K562 (cell line): ENCODE results near the gene PDE2A. TPM values are rescaled to one million over a fixed set of nuclear protein-coding genes. Genes with fewer than 3 reads are reported as not detected.

ENCODE experiments used
- ATAC-seq: fragments of 200-7000 bp; cut with Tn5 transposase; 3 replicates; pipeline ENCODE4 v1.9.1; 2020; ENCODE audit warnings: moderate library complexity
- BruUV-seq: library from RNA; stranded (reverse); fragments of 400-500 nt; replicated peaks from 2 replicates; lab custom pipeline; 2021; lab: Mats Ljungman, UMichigan
- CTCF ChIA-PET: fragments of 300-600 bp; formaldehyde crosslinking; extraction: SDS; loops from one replicate; lab custom pipeline; 2021; ENCODE audit warnings: low intra/inter-chr PET ratio; lab: Yijun Ruan, JAX
- POLR2A ChIA-PET: fragments of 300-600, 350-650 bp; sonication (Branson Sonifier 250); formaldehyde crosslinking; extraction: SDS; loops from one replicate; lab custom pipeline; 2021; ENCODE audit warnings: antibody characterized with exemption, inconsistent platforms; lab: Yijun Ruan, JAX
- DNase-seq, 4 experiments: peaks; one replicate each; pipeline versions ENCODE4 v3.0.0 to v3.0.0-alpha.2; 2011 to 2018; ENCODE audit warnings: low spot score in 3 of 4, mixed read lengths in 3 of 4; ENCODE audit errors: extremely low read depth in 1 of 4
- FAIRE-seq: peaks from 2 replicates; lab custom pipeline; 2011; peaks lifted over from hg19 to GRCh38; lab: Jason Lieb, UNC
- H2AFZ ChIP-seq: 2 replicates; pipeline ENCODE4 v1.6.0; 2011; ENCODE audit warnings: low read depth, low read length, control low read depth, inconsistent platforms
- H3K27ac ChIP-seq: fragments of 200-600 bp; 3 replicates; pipeline ENCODE4 v1.8.0; 2011; ENCODE audit warnings: low read depth, mild to moderate bottlenecking, control low read depth, inconsistent platforms, low read length, moderate library complexity, mixed read lengths; ENCODE audit errors: extremely low read depth
- H3K27me3 ChIP-seq, 2 experiments: fragments of 300-600 bp in 1 of 2; 2 replicates in 1 of 2; 3 replicates in 1 of 2; pipeline versions ENCODE4 v1.6.0 to v1.8.0; 2011; ENCODE audit warnings: inconsistent platforms in 2 of 2, low read length in 2 of 2, mild to moderate bottlenecking in 1 of 2, mixed read lengths in 1 of 2, moderate library complexity in 1 of 2; ENCODE audit not compliant: control insufficient read depth in 2 of 2, insufficient read depth in 2 of 2
- H3K36me3 ChIP-seq: fragments of 300-600 bp; 3 replicates; pipeline ENCODE4 v1.8.0; 2011; ENCODE audit warnings: mild to moderate bottlenecking, low read length, inconsistent platforms; ENCODE audit not compliant: control insufficient read depth, insufficient read depth
- H3K4me1 ChIP-seq, 2 experiments: fragments of 200-600 bp in 1 of 2; replicated peaks in 1 of 2; 2 replicates in 1 of 2; 3 replicates in 1 of 2; pipeline versions ENCODE4 v1.5.1 to v1.8.0; 2011; ENCODE audit warnings: inconsistent platforms in 2 of 2, low read length in 2 of 2, mild to moderate bottlenecking in 1 of 2, mixed read lengths in 1 of 2, moderate library complexity in 1 of 2; ENCODE audit not compliant: control insufficient read depth in 2 of 2, insufficient read depth in 2 of 2
- H3K4me2 ChIP-seq: 2 replicates; pipeline ENCODE4 v1.6.1; 2011; ENCODE audit warnings: low read length, control low read depth, inconsistent platforms, mixed read lengths; ENCODE audit not compliant: insufficient read depth
- H3K4me3 ChIP-seq: fragments of 200-600 bp; sonication (generic), shearing (Covaris generic); 2 replicates; pipeline ENCODE4 v1.5.1; 2016; ENCODE audit warnings: control low read depth, inconsistent platforms
- H3K79me2 ChIP-seq: fragments of 200-600 bp; 3 replicates; pipeline ENCODE4 v1.8.0; 2011; ENCODE audit warnings: low read length, inconsistent platforms; ENCODE audit not compliant: control insufficient read depth, insufficient read depth
- H3K9ac ChIP-seq, 2 experiments: 2 replicates each; pipeline versions ENCODE4 v1.6.0 to v1.6.1; 2011; ENCODE audit warnings: low read depth in 2 of 2, low read length in 2 of 2, control low read depth in 1 of 2, inconsistent platforms in 1 of 2, mild to moderate bottlenecking in 1 of 2, mixed read lengths in 1 of 2; ENCODE audit not compliant: insufficient read depth in 1 of 2
- H3K9me1 ChIP-seq: one replicate; pipeline ENCODE4 v1.6.0; 2011; ENCODE audit warnings: inconsistent platforms, mild to moderate bottlenecking, low read length, moderate library complexity; ENCODE audit not compliant: control insufficient read depth, insufficient read depth
- H3K9me3 ChIP-seq: replicated peaks from 2 replicates; pipeline ENCODE4 v1.5.1; 2011; ENCODE audit warnings: low read depth, low read length, inconsistent platforms; ENCODE audit not compliant: control insufficient read depth, insufficient read depth
- H4K20me1 ChIP-seq: replicated peaks from 2 replicates; pipeline ENCODE4 v1.6.1; 2011; ENCODE audit warnings: low read length, inconsistent platforms, mixed read lengths; ENCODE audit not compliant: control insufficient read depth, insufficient read depth
- ETV6 ChIP-seq, 3 experiments: fragments of 150-350 bp in 1 of 3; sonication (generic) in 1 of 3; formaldehyde crosslinking in 1 of 3; IDR thresholded peaks; 2 replicates each; pipeline versions ENCODE4 v1.6.1 to v1.8.0; 2014 to 2022; ENCODE audit warnings: borderline replicate concordance in 2 of 3, low read depth in 2 of 3, antibody characterized with exemption in 1 of 3, low read length in 1 of 3, mild to moderate bottlenecking in 1 of 3, missing genetic modification reagents in 1 of 3
- KAT2B ChIP-seq: IDR thresholded peaks from one replicate; pipeline ENCODE4 v1.6.1; 2012; ENCODE audit warnings: low read depth, mild to moderate bottlenecking, control low read depth, inconsistent platforms, low read length, moderate library complexity
- MCM7 ChIP-seq, 2 experiments: fragments of 450-650 bp; IDR thresholded peaks; 2 replicates each; pipeline ENCODE4 v1.6.1; 2016 to 2018
- MYNN ChIP-seq, 2 experiments: sonication (generic); formaldehyde crosslinking in 1 of 2; IDR thresholded peaks; 2 replicates each; pipeline versions ENCODE4 v1.5.0 to v1.6.1; 2016 to 2020; ENCODE audit warnings: antibody characterized with exemption in 1 of 2, missing genetic modification reagents in 1 of 2
- NFATC3 ChIP-seq: fragments of 450-650 bp; IDR thresholded peaks from 2 replicates; pipeline ENCODE4 v1.6.1; 2017; ENCODE audit warnings: mild to moderate bottlenecking
- SMAD1 ChIP-seq: fragments of 150-350 bp; IDR thresholded peaks from 2 replicates; pipeline ENCODE4 v1.6.1; 2014; ENCODE audit warnings: low read length, low read depth; ENCODE audit not compliant: partially characterized antibody
- THRA ChIP-seq: fragments of 450-650 bp; IDR thresholded peaks from 2 replicates; pipeline ENCODE4 v1.6.1; 2017; ENCODE audit warnings: mild to moderate bottlenecking, moderate library complexity
- ZBTB40 ChIP-seq, 2 experiments: fragments of 450-650 bp in 1 of 2; sonication (generic) in 1 of 2; formaldehyde crosslinking in 1 of 2; IDR thresholded peaks; 2 replicates each; pipeline versions ENCODE4 v1.7.1 to v1.9.0; 2016 to 2022; ENCODE audit warnings: inconsistent platforms in 1 of 2, mild to moderate bottlenecking in 1 of 2, missing genetic modification reagents in 1 of 2
- ZNF124 ChIP-seq: sonication (generic); formaldehyde crosslinking; IDR thresholded peaks from 2 replicates; pipeline ENCODE4 v1.8.1; 2022; ENCODE audit warnings: missing genetic modification reagents
- ZNF766 ChIP-seq: fragments of 200-800 bp; sonication (Bioruptor generic); conservative IDR thresholded peaks from 2 replicates; pipeline ENCODE4 v1.6.1; 2016; ENCODE audit warnings: missing genetic modification characterization, missing compliant biosample characterization
- WGBS: fragments of 100-300 bp; shearing (Covaris generic); methylation state at CpG from one replicate; pipeline ENCODE4 v1.1.6; 2016; ENCODE audit warnings: low coverage, mixed read lengths; ENCODE audit not compliant: insufficient coverage; ENCODE audit errors: missing lambda C conversion rate; 5-methylcytosine and 5-hydroxymethylcytosine counted together
- in situ Hi-C: fragments of 300-500 bp; cut with MboI; formaldehyde crosslinking; loops from 4 replicates; pipeline ENCODE4 v1.15.0; 2018; ENCODE audit warnings: inconsistent platforms, mixed read lengths
- intact Hi-C: fragments of 100-400 bp; cut with micrococcal nuclease; formaldehyde crosslinking; loops from 2 replicates; pipeline ENCODE4 v1.14.2; 2022
- polyA plus RNA-seq, 8 experiments: library from polyadenylated mRNA; depleted of rRNA in 4 of 8; stranded (reverse) in 5 of 8; unstranded in 3 of 8; fragments of >200 nt; fragmentation: Nextera tagmentation in 2 of 8; fragmentation: Illumina TruSeq in 1 of 8; extraction: Ambion mirVana in 2 of 8; extraction: Trizol in 1 of 8; gene quantifications; 2 replicates each; pipeline versions ENCODE4 v1.2.1 to v1.2.3, GENCODE V29; 2011 to 2014; ENCODE audit warnings: inconsistent platforms in 1 of 8, missing spikeins in 1 of 8
- total RNA-seq, 7 experiments: library from RNA; depleted of rRNA in 6 of 7; stranded (reverse); fragments of >200 nt in 6 of 7; fragmentation: Illumina TruSeq in 2 of 7; extraction: Trizol in 2 of 7; gene quantifications; 2 replicates each; pipeline versions ENCODE4 v1.2.1 to v1.2.3, GENCODE V29; 2011 to 2021; ENCODE audit warnings: low replicate concordance in 1 of 7

The PDE2A gene
- total and polyA plus RNA-seq, 9 of the 15 experiments (the other 6 are each of a cell fraction or from before 2014, with no cell fraction given): 0.07 to 15.2 (median 1.6) TPM; not detected in 1

GRCh38 chr11:72578051-72578450 is 96.2 kb downstream of the PDE2A start (continued):
- no peak for TF ChIP-seq ZNF766 (CRISPR knock-in tag)
- no peak for TF ChIP-seq ETV6 (IDR thresholded peaks at IDR 0.05; ENCODE audit: borderline replicate concordance in 1 of 2, low read depth in 2 of 2, low read length in 1 of 2)
- TF ChIP-seq ETV6 (CRISPR knock-in tag; IDR thresholded peaks at IDR 0.05; ENCODE audit: borderline replicate concordance): no peak
- TF ChIP-seq NFATC3: no peak
- TF ChIP-seq ZNF124 (CRISPR knock-in tag): no peak
- no peak for TF ChIP-seq SMAD1
- no peak for TF ChIP-seq MCM7 (IDR thresholded peaks at IDR 0.05)

GRCh38 chr11:72577271-72577721 is 96.9 kb downstream of the PDE2A start:
- Histone ChIP-seq H3K27ac (no peak overlapping the region), H4K20me1 (peaks cover 11% of the 10 kb centered on the region; the same call in 1 of the 2 replicates), H3K27me3 (peaks cover 0 to 39% of the 10 kb centered on the region in 2 experiments; a peak in 3 of 5 replicates), H3K9ac (no peak overlapping the region), H3K9me3 (no peaks in the 10 kb centered on the region), H3K4me2 (no peak overlapping the region), H3K9me1 (no peaks in the 10 kb centered on the region), H3K36me3 (no peaks in the 10 kb centered on the region), H2AFZ (no peak overlapping the region), H3K4me3 (no peak overlapping the region), H3K4me1 (no peaks in the 10 kb centered on the region; a peak in 1 of 5 replicates), H3K79me2 (no peaks in the 10 kb centered on the region)
- DNase-seq: no peak
- ATAC-seq: no peak
- intact Hi-C loops: no loop called here
- ChIA-PET POLR2A (interaction anchor here (1.0 kb wide), 1 partner anchor 51 kb away, joined by 3 read pairs; no protein-coding TSS in a partner anchor), CTCF (interaction anchor here (0.6 kb wide), 1 partner anchor 197 kb away, joined by 3 read pairs; no protein-coding TSS in a partner anchor)
- no peak for FAIRE-seq
- no TSS peak for BruUV-seq
- in situ Hi-C loops: no loop called here
- 28% methylated on average over 14 of the region's 14 CpGs for WGBS
- TF ChIP-seq ZBTB40 (IDR thresholded peaks at IDR 0.05): no peak
- TF ChIP-seq ZBTB40 (CRISPR knock-in tag; IDR thresholded peaks at IDR 0.05): no peak
- TF ChIP-seq KAT2B: no peak
- no peak for TF ChIP-seq THRA
- TF ChIP-seq MYNN (IDR thresholded peaks at IDR 0.05): no peak
- no peak for TF ChIP-seq MYNN (CRISPR knock-in tag; IDR thresholded peaks at IDR 0.05)
